Measurements from ENCODE around the gene LIPC.

The LIPC gene

GRCh38 chr15:58544756-58545155 lies 113.0 kb downstream of the LIPC start:
- no peak for DNase-seq

- no peak for DNase-seq
Measured at GRCh38 chr15:58545307-58546065, 113.7 kb downstream of the LIPC start.

- DNase-seq: no peak
Measured at GRCh38 chr15:58546066-58546591, 114.3 kb downstream of the LIPC start.

GRCh38 chr15:58546635-58547627 lies 115.1 kb downstream of the LIPC start:
- DNase-seq: no peak

- DNase-seq: no peak
Measured at GRCh38 chr15:58547628-58548307, 116.0 kb downstream of the LIPC start.

GRCh38 chr15:58548308-58549012 lies 116.7 kb downstream of the LIPC start:
- DNase-seq: no peak

- DNase-seq: no peak
Measured at GRCh38 chr15:58549013-58549784, 117.4 kb downstream of the LIPC start.

- no peak for DNase-seq
Measured at GRCh38 chr15:58549785-58550074, 117.9 kb downstream of the LIPC start.

- no peak for DNase-seq
Measured at GRCh38 chr15:58551084-58551763, 119.4 kb downstream of the LIPC start.

- peak; percentile 13 to 24 for DNase-seq
Measured at GRCh38 chr15:58551764-58552504, 120.1 kb downstream of the LIPC start.

- DNase-seq: no peak
Measured at GRCh38 chr15:58552505-58553364, 120.9 kb downstream of the LIPC start.

- DNase-seq: no peak
Measured at GRCh38 chr15:58553365-58553918, 121.7 kb downstream of the LIPC start.

- no peak for DNase-seq
Measured at GRCh38 chr15:58554758-58555157, 123.0 kb downstream of the LIPC start.

- no peak for DNase-seq
Measured at GRCh38 chr15:58555162-58556027, 123.6 kb downstream of the LIPC start.

GRCh38 chr15:58556028-58556361 lies 124.2 kb downstream of the LIPC start:
- no peak for DNase-seq

GRCh38 chr15:58556541-58556940 lies 124.8 kb downstream of the LIPC start:
- DNase-seq: no peak

GRCh38 chr15:58558777-58559176 lies 127.0 kb downstream of the LIPC start:
- no peak for DNase-seq

Data from hippocampal formation (tissue), 2 donors.